Brain microvascular endothelial cell (primary cell): ENCODE results near the gene IMMP2L.
"Not testable (repeated sequence)": the region's sequence is repeated elsewhere in the genome, so short reads cannot be mapped to it uniquely, and the experiment has no call there.

ENCODE experiments used
- DNase-seq: peaks from one replicate; pipeline ENCODE4 v3.0.0-alpha.2; 2020
- H3K27ac ChIP-seq: fragments of 250-450 bp; sonication (Bioruptor Pico); 2 replicates; pipeline ENCODE4 v1.5.1; 2020; ENCODE audit warnings: mild to moderate bottlenecking, moderate library complexity
- H3K27me3 ChIP-seq: fragments of 250-450 bp; sonication (Bioruptor Pico); replicated peaks from 2 replicates; pipeline ENCODE4 v1.5.1; 2020; ENCODE audit warnings: mild to moderate bottlenecking
- H3K36me3 ChIP-seq: fragments of 250-450 bp; sonication (Bioruptor Pico); replicated peaks from 2 replicates; pipeline ENCODE4 v1.5.1; 2020; ENCODE audit warnings: mild to moderate bottlenecking
- H3K4me3 ChIP-seq: 2 replicates; pipeline ENCODE4 v1.5.1; 2011; ENCODE audit warnings: low read depth, mild to moderate bottlenecking, control low read depth, low read length, moderate library complexity
- CTCF ChIP-seq: IDR thresholded peaks from 2 replicates; pipeline ENCODE4 v1.5.1; 2011; ENCODE audit warnings: low read depth, mild to moderate bottlenecking, moderate library complexity, low read length, control low read depth, inconsistent platforms; ENCODE audit errors: missing control alignments
- in situ Hi-C: cut with HindIII; loops from 2 replicates; pipeline ENCODE4 v1.10.0; 2017; ENCODE audit warnings: low sequenced_read_pairs, low pct_ligation_motif_present

The IMMP2L gene

DNA sequence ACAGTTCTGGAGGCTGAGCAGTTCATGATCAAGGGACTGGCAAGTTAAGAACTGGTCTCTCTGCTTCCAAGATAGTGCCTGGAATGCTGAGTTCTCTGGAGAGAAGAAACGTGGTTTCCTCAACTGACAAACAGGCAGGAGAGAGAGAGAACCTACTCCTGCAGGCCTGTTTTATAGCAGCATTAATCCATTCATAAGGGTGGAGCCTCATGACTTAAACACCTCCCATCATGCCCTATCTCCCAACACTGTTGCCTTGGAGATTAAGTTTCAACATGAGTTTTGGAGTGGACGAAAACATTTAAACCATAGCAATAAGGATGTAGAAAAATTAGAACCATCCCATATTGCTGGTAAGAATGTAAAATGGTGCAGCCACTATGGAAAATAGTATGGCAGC, 32.3 kb upstream of the IMMP2L start:
- H3K36me3 ChIP-seq = no peaks in the 10 kb centered on the region
- in situ Hi-C loops = no loop called here
- TF ChIP-seq CTCF = no peak
- no peak overlapping the region for H3K4me3 ChIP-seq
- H3K27ac ChIP-seq = no peak overlapping the region
- no peaks in the 10 kb centered on the region for H3K27me3 ChIP-seq
- no peak for DNase-seq

GRCh38 chr7:111593343-111593742, 31.1 kb upstream of the IMMP2L start:
- Histone ChIP-seq H3K27me3 (no peaks in the 10 kb centered on the region), H3K4me3 (no peak overlapping the region), H3K36me3 (no peaks in the 10 kb centered on the region), H3K27ac (no peak overlapping the region)
- DNase-seq = no peak
- no peak for TF ChIP-seq CTCF
- in situ Hi-C loops = no loop called here

- Histone ChIP-seq H3K27me3 (no peaks in the 10 kb centered on the region), H3K27ac (peak overlapping the region; percentile 1), H3K4me3 (no peak overlapping the region), H3K36me3 (no peaks in the 10 kb centered on the region)
- no peak for TF ChIP-seq CTCF
- DNase-seq = peak; percentile 40
- in situ Hi-C loops = no loop called here
Observed at GRCh38 chr7:111588065-111588433, 25.8 kb upstream of the IMMP2L start.

GRCh38 chr7:111587410-111588064, 25.2 kb upstream of the IMMP2L start:
- no peak for TF ChIP-seq CTCF
- H3K27me3 ChIP-seq = no peaks in the 10 kb centered on the region
- H3K36me3 ChIP-seq = no peaks in the 10 kb centered on the region
- in situ Hi-C loops = no loop called here
- H3K27ac ChIP-seq = no peak overlapping the region
- H3K4me3 ChIP-seq = no peak overlapping the region
- no peak for DNase-seq

DNA sequence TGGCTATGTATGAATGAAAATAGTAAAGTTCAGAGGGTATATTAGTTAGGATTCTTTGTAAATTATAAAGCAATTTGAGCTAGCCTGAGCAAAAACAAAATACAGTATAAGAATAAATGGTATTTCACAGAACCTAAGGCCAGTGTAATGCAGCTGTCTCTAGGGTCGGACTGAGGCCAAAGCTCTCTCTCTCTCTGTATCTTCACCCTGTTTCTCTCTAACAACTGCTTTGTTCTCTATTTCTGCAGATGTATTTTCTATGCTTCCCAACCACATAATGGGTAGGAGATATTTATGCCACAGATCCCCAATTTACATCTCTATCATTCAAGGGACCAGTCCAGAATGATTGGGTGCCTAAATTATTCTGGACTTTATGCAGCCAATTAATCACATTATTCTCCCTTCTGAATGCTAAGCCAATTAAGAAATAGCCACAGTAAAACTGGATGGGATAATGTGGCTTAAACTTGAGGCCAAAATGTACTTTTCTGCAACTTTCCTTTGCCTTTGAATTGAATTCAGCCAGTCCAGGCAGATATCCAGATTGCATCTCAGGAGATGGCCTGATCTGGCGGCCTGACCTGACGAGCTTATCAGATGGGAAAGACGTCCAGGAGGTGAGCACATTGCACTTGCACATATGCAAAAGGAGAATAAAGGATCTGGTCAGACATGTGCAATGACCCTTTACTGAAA, 24.6 kb upstream of the IMMP2L start:
- TF ChIP-seq CTCF = no peak
- Histone ChIP-seq H3K4me3 (no peak overlapping the region), H3K27me3 (no peaks in the 10 kb centered on the region), H3K27ac (no peak overlapping the region), H3K36me3 (no peaks in the 10 kb centered on the region)
- in situ Hi-C loops = no loop called here
- DNase-seq = no peak

DNA sequence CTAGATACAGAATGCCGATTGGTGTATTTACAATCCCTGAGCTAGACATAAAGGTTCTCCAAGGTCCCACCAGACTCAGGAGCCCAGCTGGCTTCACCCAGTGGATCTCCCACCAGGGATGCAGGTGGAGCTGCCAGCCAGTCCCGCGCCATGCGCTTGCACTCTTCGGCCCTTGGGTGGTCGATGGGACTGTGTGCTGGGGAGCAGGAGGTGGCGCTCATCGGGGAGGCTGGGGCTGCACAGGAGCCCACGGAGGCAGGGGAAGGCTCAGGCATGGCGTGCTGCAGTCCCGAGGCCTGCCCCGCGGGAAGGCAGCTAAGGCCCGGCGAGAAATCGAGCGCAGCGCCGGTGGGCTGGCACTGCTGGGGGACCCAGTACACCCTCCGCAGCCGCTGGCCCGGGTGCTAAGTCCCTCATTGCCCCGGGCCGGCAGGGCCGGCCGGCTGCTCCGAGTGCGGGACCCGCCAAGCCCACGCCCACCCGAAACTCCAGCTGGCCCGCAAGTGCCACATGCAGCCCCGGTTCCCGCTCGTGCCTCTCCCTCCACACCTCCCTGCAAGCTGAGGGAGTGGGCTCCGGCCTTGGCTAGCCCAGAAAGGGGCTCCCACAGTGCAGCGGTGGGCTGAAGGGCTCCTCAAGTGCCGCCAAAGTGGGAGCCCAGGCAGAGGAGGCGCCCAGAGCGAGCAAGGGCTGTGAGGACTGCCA, 19.6 kb upstream of the IMMP2L start:
- H3K36me3 ChIP-seq, H3K27ac ChIP-seq, in situ Hi-C loops, H3K27me3 ChIP-seq, H3K4me3 ChIP-seq, DNase-seq: not testable (repeated sequence)

- H3K27me3 ChIP-seq, H3K27ac ChIP-seq, H3K4me3 ChIP-seq, in situ Hi-C loops, DNase-seq, H3K36me3 ChIP-seq: not testable (repeated sequence)
Observed at GRCh38 chr7:111581207-111581606, 18.9 kb upstream of the IMMP2L start.
